GM20000 (cell line): ENCODE results near the gene FBXO15.

ENCODE experiments used
- DNase-seq: peaks from one replicate; pipeline ENCODE4 v3.0.0; 2012; ENCODE audit warnings: low spot score
- CTCF ChIP-seq: IDR thresholded peaks from 2 replicates; pipeline ENCODE4 v1.5.1; 2012; ENCODE audit warnings: mild to moderate bottlenecking, control low read depth; ENCODE audit errors: extremely low read depth, missing control alignments

Gene FBXO15

GRCh38 chr18:74114116-74114515 is 33.5 kb downstream of the FBXO15 start:
- no peak for TF ChIP-seq CTCF

GRCh38 chr18:74113711-74114110 is 33.9 kb downstream of the FBXO15 start:
- no peak for DNase-seq
- no peak for TF ChIP-seq CTCF

More at GRCh38 chr18:74114116-74114515, 33.5 kb downstream of the FBXO15 start:
- DNase-seq, result no peak

GRCh38 chr18:74110976-74111375 is 36.7 kb downstream of the FBXO15 start:
- no peak for TF ChIP-seq CTCF
- no peak for DNase-seq

- no peak for TF ChIP-seq CTCF
- no peak for DNase-seq
Observed at GRCh38 chr18:74110149-74110548, 37.5 kb downstream of the FBXO15 start.

- no peak for TF ChIP-seq CTCF
- no peak for DNase-seq
Observed at GRCh38 chr18:74108460-74108859, 39.2 kb downstream of the FBXO15 start.

- no peak for TF ChIP-seq CTCF
- DNase-seq, result no peak
Observed at GRCh38 chr18:74097803-74098202, 49.8 kb downstream of the FBXO15 start.

GRCh38 chr18:74092922-74093321 is 54.7 kb downstream of the FBXO15 start:
- TF ChIP-seq CTCF, result no peak
- no peak for DNase-seq
